Embryonic facial prominence (tissue), 1 donor: ENCODE results near the gene SWAP70.

Source experiments
- DNase-seq: peaks from one replicate; pipeline ENCODE4 v3.0.0-alpha.2; 2016; ENCODE audit errors: extremely low spot score

The SWAP70 gene

GRCh38 chr11:9651899-9652748 is 11.8 kb upstream of the SWAP70 start:
- DNase-seq = no peak

- DNase-seq = no peak
Observed at GRCh38 chr11:9653871-9654270, 10.0 kb upstream of the SWAP70 start.

- no peak for DNase-seq
Observed at GRCh38 chr11:9656864-9657263, 7.0 kb upstream of the SWAP70 start.

- no peak for DNase-seq
Observed at GRCh38 chr11:9657531-9657930, 6.3 kb upstream of the SWAP70 start.

GRCh38 chr11:9660886-9661285 is 3.0 kb upstream of the SWAP70 start:
- no peak for DNase-seq

GRCh38 chr11:9662273-9662672 is 1.6 kb upstream of the SWAP70 start:
- no peak for DNase-seq

- no peak for DNase-seq
Observed at GRCh38 chr11:9664276-9665171, 647 bp downstream of the SWAP70 start.

GRCh38 chr11:9665749-9666148 is 1.9 kb downstream of the SWAP70 start:
- no peak for DNase-seq

GRCh38 chr11:9669954-9670353 is 6.1 kb downstream of the SWAP70 start:
- DNase-seq = no peak

GRCh38 chr11:9672288-9672916 is 8.5 kb downstream of the SWAP70 start:
- DNase-seq = no peak

GRCh38 chr11:9672918-9673317 is 9.0 kb downstream of the SWAP70 start:
- DNase-seq = no peak

GRCh38 chr11:9675691-9676090 is 11.8 kb downstream of the SWAP70 start:
- DNase-seq = no peak

- no peak for DNase-seq
Observed at GRCh38 chr11:9677951-9678350, 14.1 kb downstream of the SWAP70 start.

- no peak for DNase-seq
Observed at GRCh38 chr11:9678576-9678975, 14.7 kb downstream of the SWAP70 start.

GRCh38 chr11:9680028-9680427 is 16.2 kb downstream of the SWAP70 start:
- no peak for DNase-seq

- no peak for DNase-seq
Observed at GRCh38 chr11:9681583-9682372, 17.9 kb downstream of the SWAP70 start.

- DNase-seq = no peak
Observed at GRCh38 chr11:9687711-9688477, 24.0 kb downstream of the SWAP70 start.

GRCh38 chr11:9688716-9689511 is 25.0 kb downstream of the SWAP70 start:
- no peak for DNase-seq

- DNase-seq = no peak
Observed at GRCh38 chr11:9689721-9690120, 25.8 kb downstream of the SWAP70 start.

GRCh38 chr11:9691865-9692264 is 28.0 kb downstream of the SWAP70 start:
- no peak for DNase-seq
